ENCODE results near the gene CAPN9. TPM values are rescaled to one million over a fixed set of nuclear protein-coding genes. Genes with fewer than 3 reads are reported as not detected.

The CAPN9 gene
- polyA plus RNA-seq, 3 donors = 0.13 to 1.9 (median 0.45) TPM

- 91 to 93% (median 91%) methylated on average over 3 of the region's 3 CpGs for WGBS, 3 donors
These were observed 9.4 kb upstream of the CAPN9 start for GRCh38 chr1:230737622-230738262.

GRCh38 chr1:230739564-230740290, 7.5 kb upstream of the CAPN9 start:
- 93 to 96% (median 94%) methylated on average over 12 of the region's 12 CpGs for WGBS, 3 donors
- H3K27ac ChIP-seq (ENCODE audit: low read depth, low read length) = no peak overlapping the region

More at GRCh38 chr1:230737622-230738262, 9.4 kb upstream of the CAPN9 start:
- H3K27ac ChIP-seq (ENCODE audit: low read depth, low read length) = no peak overlapping the region

- 83 to 91% (median 87%) methylated on average over 2 of the region's 2 CpGs for WGBS, 3 donors
These were observed 3.3 kb upstream of the CAPN9 start for GRCh38 chr1:230743899-230744298.

GRCh38 chr1:230744382-230744781, 2.8 kb upstream of the CAPN9 start:
- peak overlapping the region; percentile 32 for H3K27ac ChIP-seq (ENCODE audit: low read depth, low read length)
- whole genome bisulfite sequencing, 3 donors = 62 to 83% (median 73%) methylated on average over 5 of the region's 5 CpGs

More at GRCh38 chr1:230743899-230744298, 3.3 kb upstream of the CAPN9 start:
- H3K27ac ChIP-seq (ENCODE audit: low read depth, low read length) = no peak overlapping the region

GRCh38 chr1:230745071-230745470, 2.1 kb upstream of the CAPN9 start:
- H3K27ac ChIP-seq (ENCODE audit: low read depth, low read length) = no peak overlapping the region
- WGBS, 3 donors = 63 to 78% (median 67%) methylated on average over 3 of the region's 3 CpGs

GRCh38 chr1:230746617-230747016, 571 bp upstream of the CAPN9 start:
- 86 to 93% (median 92%) methylated on average over 4 of the region's 4 CpGs for WGBS, 3 donors
- no peak overlapping the region for H3K27ac ChIP-seq (ENCODE audit: low read depth, low read length)

- H3K27ac ChIP-seq (ENCODE audit: low read depth, low read length) = no peak overlapping the region
- 73 to 84% (median 80%) methylated on average over 16 of the region's 16 CpGs for WGBS, 3 donors
These were observed 957 bp downstream of the CAPN9 start for GRCh38 chr1:230747890-230748800.

GRCh38 chr1:230749150-230749549, 2.0 kb downstream of the CAPN9 start:
- 73 to 88% (median 76%) methylated on average over 12 of the region's 12 CpGs for WGBS, 3 donors
- no peak overlapping the region for H3K27ac ChIP-seq (ENCODE audit: low read depth, low read length)

- 76 to 87% (median 78%) methylated on average over 3 of the region's 3 CpGs for WGBS, 3 donors
- no peak overlapping the region for H3K27ac ChIP-seq (ENCODE audit: low read depth, low read length)
These were observed 2.4 kb downstream of the CAPN9 start for GRCh38 chr1:230749635-230750034.

GRCh38 chr1:230750576-230750975, 3.4 kb downstream of the CAPN9 start:
- 76 to 89% (median 83%) methylated on average over 5 of the region's 5 CpGs for WGBS, 3 donors
- H3K27ac ChIP-seq (ENCODE audit: low read depth, low read length) = no peak overlapping the region

- H3K27ac ChIP-seq (ENCODE audit: low read depth, low read length) = no peak overlapping the region
- 68 to 75% (median 70%) methylated on average over 6 of the region's 6 CpGs for WGBS, 3 donors
These were observed 3.9 kb downstream of the CAPN9 start for GRCh38 chr1:230750986-230751625.

GRCh38 chr1:230752407-230752806, 5.2 kb downstream of the CAPN9 start:
- no peak overlapping the region for H3K27ac ChIP-seq (ENCODE audit: low read depth, low read length)
- WGBS, 3 donors = 81 to 89% (median 89%) methylated on average over 6 of the region's 6 CpGs

- no peak overlapping the region for H3K27ac ChIP-seq (ENCODE audit: low read depth, low read length)
- 82 to 86% (median 84%) methylated on average over 5 of the region's 5 CpGs for WGBS, 3 donors
These were observed 6.0 kb downstream of the CAPN9 start for GRCh38 chr1:230753191-230753585.

GRCh38 chr1:230753586-230754251, 6.5 kb downstream of the CAPN9 start:
- WGBS, 3 donors = 26 to 42% (median 37%) methylated on average over 20 to 24 of the region's 24 CpGs

GRCh38 chr1:230754796-230755195, 7.6 kb downstream of the CAPN9 start:
- no peak overlapping the region for H3K27ac ChIP-seq (ENCODE audit: low read depth, low read length)
- WGBS, 3 donors = 56 to 74% (median 71%) methylated on average over 3 of the region's 3 CpGs

More at GRCh38 chr1:230753586-230754251, 6.5 kb downstream of the CAPN9 start:
- no peak overlapping the region for H3K27ac ChIP-seq (ENCODE audit: low read depth, low read length)

- H3K27ac ChIP-seq (ENCODE audit: low read depth, low read length) = no peak overlapping the region
- WGBS, 3 donors = 84 to 89% (median 88%) methylated on average over 16 of the region's 16 CpGs
These were observed 10.9 kb downstream of the CAPN9 start for GRCh38 chr1:230757856-230758708.
